ENCODE results near the gene AMY1C.

The AMY1C gene

DNA sequence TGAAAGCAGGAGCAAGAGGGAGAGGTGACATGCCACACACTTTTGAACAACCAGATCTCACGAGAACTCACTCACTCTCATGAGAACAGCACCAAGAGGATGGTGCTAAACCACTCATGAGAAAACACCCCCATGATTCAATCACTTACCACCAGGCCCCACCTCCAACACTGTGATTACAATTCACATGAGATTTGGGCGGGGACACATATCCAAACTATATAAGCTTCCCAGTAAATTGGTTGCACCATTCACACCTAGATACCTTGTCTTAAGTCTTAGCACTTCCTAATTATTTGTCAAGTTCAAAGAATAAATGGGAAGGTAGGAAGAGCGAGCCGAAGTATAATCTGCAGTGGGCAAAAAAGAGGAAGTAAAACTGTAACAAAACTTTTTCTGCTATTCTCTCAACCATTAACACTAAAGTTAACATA is 34.3 kb downstream of the AMY1C start:
- no peak for DNase-seq (ENCODE audit: low read depth)
- TF ChIP-seq, protein P1, sequence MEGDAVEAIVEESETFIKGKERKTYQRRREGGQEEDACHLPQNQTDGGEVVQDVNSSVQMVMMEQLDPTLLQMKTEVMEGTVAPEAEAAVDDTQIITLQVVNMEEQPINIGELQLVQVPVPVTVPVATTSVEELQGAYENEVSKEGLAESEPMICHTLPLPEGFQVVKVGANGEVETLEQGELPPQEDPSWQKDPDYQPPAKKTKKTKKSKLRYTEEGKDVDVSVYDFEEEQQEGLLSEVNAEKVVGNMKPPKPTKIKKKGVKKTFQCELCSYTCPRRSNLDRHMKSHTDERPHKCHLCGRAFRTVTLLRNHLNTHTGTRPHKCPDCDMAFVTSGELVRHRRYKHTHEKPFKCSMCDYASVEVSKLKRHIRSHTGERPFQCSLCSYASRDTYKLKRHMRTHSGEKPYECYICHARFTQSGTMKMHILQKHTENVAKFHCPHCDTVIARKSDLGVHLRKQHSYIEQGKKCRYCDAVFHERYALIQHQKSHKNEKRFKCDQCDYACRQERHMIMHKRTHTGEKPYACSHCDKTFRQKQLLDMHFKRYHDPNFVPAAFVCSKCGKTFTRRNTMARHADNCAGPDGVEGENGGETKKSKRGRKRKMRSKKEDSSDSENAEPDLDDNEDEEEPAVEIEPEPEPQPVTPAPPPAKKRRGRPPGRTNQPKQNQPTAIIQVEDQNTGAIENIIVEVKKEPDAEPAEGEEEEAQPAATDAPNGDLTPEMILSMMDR (conservative IDR thresholded peaks at IDR 0.05; ENCODE audit: low read depth, low read length), result no peak
- H3K4me3 ChIP-seq (ENCODE audit: low read depth, low read length), result no peak overlapping the region

DNA sequence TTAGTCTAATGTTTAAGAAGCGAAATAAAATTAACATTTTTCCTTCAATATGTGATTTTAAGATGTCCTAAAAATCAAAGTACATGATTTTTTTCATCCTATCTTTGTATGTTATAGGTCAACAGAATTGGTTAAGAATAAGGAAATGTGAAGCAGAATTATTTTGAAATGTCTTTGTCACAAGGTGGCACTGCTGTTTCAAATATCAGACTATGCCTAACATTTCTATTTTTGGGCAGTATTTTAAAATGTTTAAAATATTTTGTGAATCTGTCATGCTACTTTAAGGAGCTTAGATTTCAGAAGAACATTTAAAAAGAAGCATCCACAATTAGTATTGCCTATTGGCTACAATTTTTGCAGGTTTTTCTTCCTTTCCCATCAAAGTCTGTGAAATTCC is 38.7 kb downstream of the AMY1C start:
- TF ChIP-seq, protein P1 (conservative IDR thresholded peaks at IDR 0.05; ENCODE audit: low read depth, low read length), result no peak
- DNase-seq (ENCODE audit: low read depth), result peak; percentile 3
- H3K4me3 ChIP-seq (ENCODE audit: low read depth, low read length), result no peak overlapping the region

DNA sequence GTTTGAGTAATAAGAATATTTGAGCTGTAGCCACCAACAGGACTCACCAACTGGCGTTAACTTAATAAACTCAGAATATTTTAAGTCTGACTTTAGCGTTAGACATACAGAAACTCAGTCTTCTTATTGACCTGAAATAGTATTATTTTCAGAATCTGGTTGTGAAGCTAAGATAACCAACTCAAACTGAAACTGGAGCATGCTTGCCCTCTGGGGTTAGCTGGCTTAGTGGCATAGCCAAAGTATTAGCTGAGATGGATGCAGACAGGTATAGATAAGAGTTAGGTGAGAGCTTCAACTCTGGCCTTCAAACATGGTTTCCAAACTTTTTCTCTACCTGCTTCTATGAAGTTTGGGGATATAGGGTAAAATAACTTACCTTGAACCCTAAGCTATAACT is 40.5 kb downstream of the AMY1C start:
- TF ChIP-seq, protein P1 (conservative IDR thresholded peaks at IDR 0.05; ENCODE audit: low read depth, low read length), result no peak
- H3K4me3 ChIP-seq (ENCODE audit: low read depth, low read length), result no peak overlapping the region
- no peak for DNase-seq (ENCODE audit: low read depth)

Measured in choroid plexus epithelial cell (primary cell).